CD4-positive, alpha-beta T cell treated with Interleukin-6 for 4 hours (primary cell): Measurements from ENCODE around the gene PPP2R5C.

Experiments used
- DNase-seq: peaks from one replicate; pipeline ENCODE4 v3.0.0-alpha.2; 2020; ENCODE audit warnings: mixed read lengths

Gene PPP2R5C

DNA sequence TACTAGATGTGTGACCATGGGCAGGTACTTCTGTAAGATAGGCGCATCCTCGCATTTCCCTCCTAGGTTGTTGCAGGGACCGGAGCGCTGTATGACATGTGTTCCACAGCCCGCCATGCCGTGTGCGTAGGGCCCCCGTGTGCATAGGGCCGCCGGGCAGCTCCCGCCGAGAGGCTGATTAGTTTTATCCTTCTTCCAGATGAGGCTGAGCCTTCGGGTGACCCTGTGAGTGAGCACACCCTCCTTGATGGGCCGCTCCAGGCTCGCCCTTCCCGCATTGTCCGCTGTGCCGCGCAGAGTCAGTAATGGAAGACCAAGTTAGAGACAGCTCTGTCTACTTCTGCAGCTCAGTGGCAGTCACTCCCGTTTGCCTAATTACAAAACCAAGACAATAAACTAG lies 130.0 kb downstream of the PPP2R5C start:
- DNase-seq: no peak

DNA sequence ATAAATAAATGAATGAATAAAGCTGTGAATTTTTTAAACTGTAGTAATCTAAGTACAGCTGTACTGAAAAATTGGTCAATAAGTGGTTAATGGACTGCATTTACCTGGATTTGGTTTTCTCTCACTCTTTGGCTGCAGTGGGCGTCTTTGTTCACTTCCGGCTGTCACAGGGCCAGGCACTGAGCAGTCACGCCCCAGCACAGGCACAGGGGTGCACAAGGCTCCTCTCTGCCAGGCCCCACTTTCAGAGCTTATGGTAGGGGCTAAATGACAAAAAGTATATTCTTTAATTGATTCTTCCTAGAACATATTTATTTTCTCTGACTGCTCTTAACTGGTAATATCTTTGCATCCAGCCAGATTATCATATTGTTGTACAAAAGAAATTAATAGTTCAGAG lies 132.2 kb downstream of the PPP2R5C start:
- DNase-seq: no peak

GRCh38 chr14:101894365-101895081 lies 133.0 kb downstream of the PPP2R5C start:
- DNase-seq: no peak

GRCh38 chr14:101895256-101895655 lies 133.7 kb downstream of the PPP2R5C start:
- DNase-seq: no peak

DNA sequence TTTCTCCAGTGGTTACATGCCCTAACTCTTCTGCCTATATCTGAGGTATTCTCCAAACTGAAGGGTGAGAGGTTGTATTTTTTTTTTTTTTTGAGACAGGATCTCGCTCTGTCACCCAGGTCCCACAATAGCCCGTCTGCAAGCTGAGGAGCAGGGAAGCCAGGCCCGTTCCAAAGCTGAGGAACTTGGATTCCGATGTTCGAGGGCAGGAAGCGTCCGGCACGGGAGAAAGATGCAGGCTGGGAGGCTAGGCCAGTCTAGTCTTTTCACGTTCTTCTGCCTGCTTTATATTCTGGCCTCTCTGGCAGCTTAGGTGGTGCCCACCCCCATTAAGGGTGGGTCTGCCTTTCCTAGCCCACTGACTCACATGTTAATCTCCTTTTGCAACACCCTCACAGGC lies 135.8 kb downstream of the PPP2R5C start:
- DNase-seq: no peak

GRCh38 chr14:101898416-101898815 lies 136.9 kb downstream of the PPP2R5C start:
- DNase-seq: no peak

GRCh38 chr14:101899263-101899662 lies 137.8 kb downstream of the PPP2R5C start:
- no peak for DNase-seq

GRCh38 chr14:101900253-101900652 lies 138.7 kb downstream of the PPP2R5C start:
- DNase-seq: no peak

DNA sequence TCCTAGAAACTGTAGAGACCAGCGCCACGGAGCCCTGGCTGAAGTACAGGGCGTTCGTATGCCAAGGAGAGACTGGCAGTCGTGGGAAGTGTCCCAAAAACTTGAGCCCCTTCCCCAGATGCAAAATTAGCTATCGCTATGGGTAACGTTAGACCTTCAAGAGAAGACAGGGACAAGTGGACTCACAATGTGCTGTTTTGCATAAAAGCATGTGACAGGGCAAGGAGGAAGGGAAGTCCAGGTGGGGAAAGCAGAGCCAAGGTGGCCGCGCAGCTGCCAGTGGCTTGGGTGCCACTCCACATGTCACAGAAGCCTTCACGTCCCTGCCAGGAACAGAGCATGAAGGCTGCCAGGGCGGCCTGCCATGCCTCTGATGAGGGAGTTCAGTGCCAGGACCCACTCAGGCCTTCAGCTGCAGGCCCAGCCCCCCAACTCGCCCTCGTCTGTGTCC lies 141.6 kb downstream of the PPP2R5C start:
- DNase-seq: no peak

GRCh38 chr14:101905614-101906013 lies 144.1 kb downstream of the PPP2R5C start:
- no peak for DNase-seq

DNA sequence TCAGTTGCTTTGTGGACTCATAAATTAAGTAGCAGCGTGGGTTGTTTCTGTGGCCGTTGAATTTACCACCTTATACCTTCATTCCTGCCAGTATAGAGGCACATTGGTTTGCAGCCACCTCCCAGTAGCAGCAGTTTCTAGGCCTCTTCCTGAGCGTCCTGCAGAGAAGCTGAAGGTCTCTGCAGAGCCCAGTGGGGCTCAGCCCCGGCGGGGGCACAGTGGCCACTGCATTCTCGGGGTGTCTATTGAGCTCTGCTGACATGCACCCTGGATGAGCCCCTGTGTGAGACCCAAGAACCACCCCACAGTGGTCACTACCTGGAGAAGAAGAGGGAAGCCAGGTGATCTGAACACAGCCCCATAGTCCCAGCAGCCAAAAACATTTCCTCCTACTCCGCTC lies 145.1 kb downstream of the PPP2R5C start:
- DNase-seq: no peak

GRCh38 chr14:101907619-101908018 lies 146.1 kb downstream of the PPP2R5C start:
- no peak for DNase-seq

- no peak for DNase-seq
These were observed 147.3 kb downstream of the PPP2R5C start for GRCh38 chr14:101908795-101909194.

DNA sequence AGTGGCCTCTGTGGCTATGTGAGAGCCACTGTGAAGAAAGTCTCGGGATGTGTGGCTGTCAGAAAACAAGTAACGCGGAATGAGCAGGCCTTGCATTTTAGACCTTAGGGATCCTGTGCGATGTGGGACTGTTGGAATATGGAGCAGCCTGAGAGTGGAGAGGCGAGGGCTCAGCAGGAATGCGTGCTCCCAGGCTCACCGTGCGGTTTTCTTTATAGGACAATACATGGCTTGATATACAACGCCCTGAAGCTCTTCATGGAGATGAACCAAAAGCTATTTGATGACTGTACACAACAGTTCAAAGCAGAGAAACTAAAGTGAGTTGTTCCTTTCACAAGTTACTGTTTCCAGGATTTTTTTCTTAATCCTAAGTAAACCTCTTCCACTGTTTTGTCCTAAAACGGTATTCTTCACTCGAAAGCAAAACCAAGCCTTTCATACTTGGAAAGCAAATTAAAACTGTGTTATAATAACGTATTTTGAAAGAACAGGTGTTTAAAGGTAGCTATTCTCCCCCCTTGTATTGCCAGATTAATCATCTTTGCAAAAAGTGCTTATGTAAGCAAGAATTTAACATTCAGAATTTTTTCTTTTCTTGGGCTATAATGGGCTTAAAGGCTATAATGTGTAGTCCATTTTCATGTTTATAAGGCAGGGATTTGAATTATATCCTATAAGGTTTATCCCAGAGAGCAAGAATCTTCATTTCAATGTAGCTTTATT lies 148.0 kb downstream of the PPP2R5C start:
- DNase-seq: no peak

- no peak for DNase-seq
These were observed 151.3 kb downstream of the PPP2R5C start for GRCh38 chr14:101912841-101913240.

DNA sequence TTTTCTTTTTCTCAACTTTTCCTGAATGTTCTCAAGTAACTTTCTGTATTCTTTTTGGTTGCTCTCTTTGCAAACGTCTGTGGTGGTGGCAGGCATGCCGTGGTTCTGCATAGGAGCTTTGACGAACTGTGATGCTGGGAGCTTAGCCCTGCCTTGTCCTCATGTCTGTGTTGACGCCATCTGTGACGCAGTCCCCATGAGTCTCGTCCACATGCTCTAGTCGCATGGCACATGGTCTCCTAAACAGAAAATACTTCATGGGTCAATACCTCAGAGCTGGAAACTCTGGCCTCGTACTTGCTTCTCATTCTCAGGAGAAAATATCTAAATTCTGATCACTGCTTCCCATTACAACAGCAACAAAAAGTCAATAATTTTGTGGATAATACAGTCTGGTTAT lies 152.6 kb downstream of the PPP2R5C start:
- DNase-seq: no peak

DNA sequence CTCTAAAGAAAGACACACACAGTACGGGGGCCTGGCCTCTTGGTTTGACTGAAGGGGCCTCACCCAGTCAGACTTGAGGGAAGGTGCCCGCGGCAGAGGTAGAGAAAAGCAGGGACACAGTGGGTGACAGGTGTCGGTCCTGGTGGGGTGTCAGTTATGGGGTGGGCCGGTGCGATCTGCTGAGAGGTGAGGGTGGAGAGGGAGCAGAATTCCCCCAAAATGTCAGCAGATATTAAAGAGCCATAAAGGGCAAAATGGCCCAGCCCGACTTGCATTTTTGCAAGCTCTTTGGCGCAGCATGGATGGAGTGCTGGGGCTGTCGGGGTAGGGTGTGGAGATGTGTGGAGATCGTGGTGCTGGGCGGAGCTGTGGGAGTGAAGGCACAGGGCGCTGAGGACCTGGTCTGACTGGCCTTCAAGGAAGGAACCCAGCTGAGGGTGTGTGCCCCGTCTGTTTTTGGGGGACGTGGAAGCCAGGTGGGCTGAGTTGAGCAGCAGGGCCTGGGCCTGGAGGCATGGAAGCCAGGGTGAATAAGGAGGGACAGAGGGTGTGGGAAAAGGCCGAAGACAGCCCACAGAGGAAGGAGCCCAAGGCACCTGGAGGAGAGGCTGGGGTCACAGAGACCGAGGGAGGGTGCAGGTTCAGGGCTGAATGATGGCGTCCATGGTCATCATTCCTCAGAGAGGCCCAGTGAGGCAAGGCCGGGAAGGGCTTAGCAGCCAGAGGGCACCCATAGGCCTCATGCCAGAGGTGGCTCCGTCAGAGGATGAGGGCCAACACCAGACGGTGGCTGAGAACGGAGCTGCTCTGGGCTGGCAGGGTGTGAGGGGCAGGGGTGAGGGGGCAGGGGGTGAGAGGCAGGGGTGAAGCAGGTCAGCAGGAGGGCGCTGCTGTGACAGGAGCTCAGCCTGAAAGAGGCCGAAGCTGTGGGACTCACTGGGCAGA lies 154.6 kb downstream of the PPP2R5C start:
- DNase-seq: no peak

GRCh38 chr14:101916816-101917412 lies 155.4 kb downstream of the PPP2R5C start:
- no peak for DNase-seq

- no peak for DNase-seq
These were observed 156.0 kb downstream of the PPP2R5C start for GRCh38 chr14:101917413-101918017.

- DNase-seq: no peak
These were observed 156.8 kb downstream of the PPP2R5C start for GRCh38 chr14:101918065-101918989.

DNA sequence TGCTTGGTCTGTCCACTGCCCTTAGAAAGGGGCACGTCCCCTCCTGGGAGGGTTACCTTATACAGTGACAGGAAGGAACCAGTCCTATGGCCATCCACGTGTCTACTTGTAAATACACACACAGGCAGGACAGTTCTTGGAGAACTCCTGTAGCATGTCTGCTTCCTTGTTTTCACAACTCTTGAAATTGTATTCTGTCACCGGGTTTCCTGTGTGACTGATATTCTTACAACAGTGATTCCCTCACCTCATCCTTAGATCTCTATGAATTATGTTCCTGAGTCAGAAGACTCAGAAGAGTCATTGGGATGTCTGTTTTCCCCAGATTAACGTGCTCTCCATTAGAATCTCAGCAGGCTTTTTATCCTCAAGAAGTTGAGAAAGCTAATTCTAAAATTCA lies 158.8 kb downstream of the PPP2R5C start:
- DNase-seq: no peak
